Parathyroid adenoma (tissue), 2 donors: ENCODE data around the gene BRD3OS.

Experiments
- H2AFZ ChIP-seq: fragments of 300-600 bp; sonication (generic); one replicate; pipeline ENCODE4 v1.7.0; 2017; ENCODE audit warnings: antibody characterized with exemption, mild to moderate bottlenecking
- H3K27ac ChIP-seq: fragments of 300-600 bp; sonication (generic); one replicate; pipeline ENCODE4 v1.7.0; 2017
- H3K27me3 ChIP-seq: fragments of 300-600 bp; sonication (generic); one replicate; pipeline ENCODE4 v1.7.0; 2017; ENCODE audit warnings: low read length; ENCODE audit not compliant: control insufficient read depth, insufficient read depth
- H3K36me3 ChIP-seq: fragments of 300-600 bp; sonication (generic); one replicate; pipeline ENCODE4 v1.7.0; 2017; ENCODE audit warnings: low read length; ENCODE audit not compliant: control insufficient read depth, insufficient read depth
- H3K4me1 ChIP-seq: fragments of 300-600 bp; sonication (generic); one replicate; pipeline ENCODE4 v1.7.0; 2017; ENCODE audit warnings: control low read depth
- H3K4me2 ChIP-seq: fragments of 300-600 bp; sonication (generic); one replicate; pipeline ENCODE4 v1.7.0; 2017; ENCODE audit warnings: low read length
- H3K4me3 ChIP-seq: fragments of 300-600 bp; sonication (generic); one replicate; pipeline ENCODE4 v1.7.0; 2017; ENCODE audit warnings: low read depth, low read length
- H3K79me2 ChIP-seq: fragments of 300-600 bp; sonication (generic); one replicate; pipeline ENCODE4 v1.7.0; 2017; ENCODE audit warnings: control low read depth
- H3K9ac ChIP-seq: fragments of 300-600 bp; sonication (generic); one replicate; pipeline ENCODE4 v1.7.0; 2017; ENCODE audit warnings: mild to moderate bottlenecking
- H3K9me3 ChIP-seq: fragments of 300-600 bp; sonication (generic); one replicate; pipeline ENCODE4 v1.7.0; 2017; ENCODE audit warnings: low read length; ENCODE audit not compliant: control insufficient read depth
- CTCF ChIP-seq: fragments of 300-600 bp; sonication (generic); IDR thresholded peaks from one replicate; pipeline ENCODE4 v1.7.0; 2017; ENCODE audit warnings: antibody characterized with exemption, mild to moderate bottlenecking
- donor health status: primary hyperparathyroidism.

The BRD3OS gene

DNA sequence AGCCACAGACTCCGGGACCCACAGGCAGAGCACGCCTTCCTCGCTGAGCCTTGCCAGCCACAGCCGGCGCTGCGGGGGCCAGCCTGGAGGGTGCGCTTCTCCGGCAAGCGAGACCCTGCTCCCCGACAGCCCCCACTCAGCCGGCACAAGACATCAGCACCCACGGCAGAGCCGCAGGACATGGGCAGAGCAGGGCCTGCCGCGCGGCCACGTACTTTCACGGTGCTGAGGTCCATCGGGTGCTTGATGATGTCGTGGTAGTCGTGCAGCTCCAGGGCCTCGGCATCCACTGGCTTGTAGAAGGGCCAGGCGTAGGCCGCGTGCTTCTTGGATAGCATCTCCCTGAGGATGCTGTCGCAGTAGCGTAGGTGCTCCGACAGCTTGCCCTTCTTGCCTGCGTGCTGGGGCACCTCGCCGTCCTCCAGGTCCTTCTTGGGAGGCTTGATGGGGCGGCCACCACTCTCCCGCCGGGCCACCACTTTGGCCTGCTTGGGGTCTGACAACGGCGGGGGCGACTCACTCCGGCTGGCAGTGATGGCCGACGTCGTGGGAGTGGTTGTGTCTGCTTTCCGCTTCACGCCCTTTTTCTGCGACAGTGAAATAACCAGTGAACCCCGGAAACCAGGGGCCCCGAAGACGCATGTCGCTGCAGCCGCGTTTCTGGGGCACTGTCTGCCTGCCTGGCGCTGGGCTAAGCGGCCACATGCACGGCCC, 22.7 kb downstream of the BRD3OS start:
- Histone ChIP-seq H3K79me2 (no peaks in the 10 kb centered on the region), H3K36me3 (no peaks in the 10 kb centered on the region), H3K27ac (no peak overlapping the region), H2AFZ (no peak overlapping the region), H3K4me2 (no peak overlapping the region), H3K9ac (no peak overlapping the region), H3K4me3 (no peak overlapping the region), H3K27me3 (no peaks in the 10 kb centered on the region), H3K4me1 (no peaks in the 10 kb centered on the region), H3K9me3 (no peaks in the 10 kb centered on the region)
- no peak for TF ChIP-seq CTCF

DNA sequence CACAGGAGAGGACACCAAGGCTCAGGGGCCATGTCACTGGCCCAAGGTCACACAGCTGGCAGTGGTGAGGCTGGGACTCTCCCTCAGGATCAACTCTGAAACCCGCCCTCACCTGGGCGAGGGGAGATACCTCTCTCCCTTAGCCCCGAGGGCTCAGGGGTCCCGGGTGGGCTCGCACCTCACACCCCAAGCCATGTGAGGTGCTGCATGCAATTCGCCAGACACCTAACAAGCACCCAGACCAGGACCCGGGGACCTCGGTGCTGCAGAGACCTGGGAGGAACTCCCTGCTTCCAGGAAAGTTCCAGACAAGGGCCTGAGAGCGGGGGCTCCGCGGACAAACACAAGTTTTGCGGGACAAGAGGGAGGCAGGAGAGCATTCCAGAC, 23.3 kb downstream of the BRD3OS start:
- no peak overlapping the region for H3K27ac ChIP-seq
- no peaks in the 10 kb centered on the region for H3K36me3 ChIP-seq

DNA sequence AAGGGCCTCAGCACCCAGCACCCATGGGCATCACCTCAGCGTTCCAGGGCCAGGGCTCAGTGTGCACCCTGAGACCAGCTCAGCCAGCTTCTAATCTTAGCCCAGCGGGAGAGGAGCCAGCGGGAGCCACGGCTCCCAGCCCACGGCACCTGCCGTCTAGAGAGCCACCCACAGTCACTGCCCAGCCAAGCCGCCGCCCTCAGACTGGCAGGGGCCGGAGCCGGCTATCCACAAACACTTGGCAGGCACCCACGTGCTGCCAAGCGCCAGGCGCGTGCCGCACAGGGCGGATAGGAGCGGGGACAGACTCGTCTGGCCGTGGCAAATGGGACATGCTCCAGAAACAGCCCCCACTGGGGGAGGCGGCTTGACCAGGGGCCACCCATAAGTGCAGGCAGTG, 24.0 kb downstream of the BRD3OS start:
- no peaks in the 10 kb centered on the region for H3K9me3 ChIP-seq
- no peak overlapping the region for H2AFZ ChIP-seq
- H3K27ac ChIP-seq, result no peak overlapping the region
- no peaks in the 10 kb centered on the region for H3K4me1 ChIP-seq
- no peak overlapping the region for H3K4me2 ChIP-seq
- H3K9ac ChIP-seq, result no peak overlapping the region
- no peaks in the 10 kb centered on the region for H3K27me3 ChIP-seq
- no peaks in the 10 kb centered on the region for H3K36me3 ChIP-seq
- no peak overlapping the region for H3K4me3 ChIP-seq
- H3K79me2 ChIP-seq, result no peaks in the 10 kb centered on the region
- TF ChIP-seq CTCF, result no peak

More for the DNA sequence above, 23.3 kb downstream of the BRD3OS start:
- Histone ChIP-seq H3K4me2 (no peak overlapping the region), H3K9me3 (no peaks in the 10 kb centered on the region), H2AFZ (no peak overlapping the region), H3K4me3 (no peak overlapping the region), H3K79me2 (no peaks in the 10 kb centered on the region), H3K27me3 (no peaks in the 10 kb centered on the region), H3K9ac (no peak overlapping the region), H3K4me1 (no peaks in the 10 kb centered on the region)
- no peak for TF ChIP-seq CTCF

DNA sequence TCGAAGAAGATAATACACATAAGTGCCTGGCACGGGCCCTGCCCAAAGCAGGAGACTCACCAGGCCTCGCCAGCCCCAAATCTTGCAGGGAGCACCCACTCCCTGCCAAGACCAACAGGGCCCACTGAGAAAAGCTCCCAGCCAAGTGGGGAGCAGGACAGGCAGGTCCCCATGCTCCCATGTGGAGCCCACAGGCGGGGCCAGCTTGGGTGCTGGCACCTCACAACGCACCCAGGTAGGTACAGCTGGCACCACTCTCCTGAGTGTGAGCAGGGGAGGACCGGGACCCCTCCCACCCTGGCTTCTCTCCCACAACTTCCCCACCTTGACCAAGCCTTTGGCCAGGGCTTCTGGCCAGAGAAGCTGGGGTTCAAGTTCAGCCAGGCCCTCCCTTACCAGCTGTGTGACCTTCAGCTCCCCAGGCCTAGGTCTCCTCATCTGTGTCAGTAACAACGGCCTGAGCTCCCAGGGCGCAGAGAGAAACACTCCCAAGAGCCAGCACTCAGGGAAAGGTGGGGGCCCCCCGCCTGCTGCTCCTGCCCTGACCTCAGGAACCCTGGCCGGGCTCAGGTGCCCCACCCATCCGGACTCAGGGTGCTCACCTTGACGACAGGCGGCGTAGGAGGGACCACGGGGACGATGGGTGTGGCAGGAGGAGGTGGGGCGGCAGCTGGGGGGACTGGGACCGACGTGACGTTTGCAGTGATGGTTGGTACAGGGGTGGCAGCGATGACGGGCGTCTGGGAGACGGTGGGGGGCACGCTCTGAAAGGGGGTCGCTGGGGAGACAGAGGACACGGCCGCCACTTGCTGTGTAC, 24.7 kb downstream of the BRD3OS start:
- no peak overlapping the region for H2AFZ ChIP-seq
- no peaks in the 10 kb centered on the region for H3K4me1 ChIP-seq
- no peaks in the 10 kb centered on the region for H3K9me3 ChIP-seq
- no peaks in the 10 kb centered on the region for H3K36me3 ChIP-seq
- no peak overlapping the region for H3K9ac ChIP-seq
- H3K79me2 ChIP-seq, result peaks cover 4% of the 10 kb centered on the region
- TF ChIP-seq CTCF, result no peak
- no peak overlapping the region for H3K4me3 ChIP-seq
- H3K27me3 ChIP-seq, result no peaks in the 10 kb centered on the region
- H3K4me2 ChIP-seq, result no peak overlapping the region
- no peak overlapping the region for H3K27ac ChIP-seq
